Urothelium cell line (cell line): ENCODE data around the gene SNF8.
A peak's percentile ranks its signal among the peaks of the same experiment; 100 is the strongest.
"Not testable (repeated sequence)": the region's sequence is repeated elsewhere in the genome, so short reads cannot be mapped to it uniquely, and the experiment has no call there.

Experiments
- DNase-seq: peaks from one replicate; pipeline ENCODE4 v3.0.0; 2011; ENCODE audit warnings: low spot score, mixed read lengths
- FAIRE-seq: peaks from 2 replicates; lab custom pipeline; 2011; peaks lifted over from hg19 to GRCh38; lab: Jason Lieb, UNC

Gene SNF8

GRCh38 chr17:48944515-48945260 lies at the start of gene SNF8:
SNF8 (minus strand) TSS chr17:48944842; CDS start chr17:48944734, 108 bp downstream.
- DNase-seq (peak; percentile 97), FAIRE-seq (peak; percentile 86)

GRCh38 chr17:48993951-48994350 lies 49.3 kb upstream of the SNF8 start:
- DNase-seq: no peak

GRCh38 chr17:48993305-48993704 lies 48.7 kb upstream of the SNF8 start:
- no peak for FAIRE-seq

More at GRCh38 chr17:48993951-48994350, 49.3 kb upstream of the SNF8 start:
- no peak for FAIRE-seq

GRCh38 chr17:48992444-48992843 lies 47.8 kb upstream of the SNF8 start:
- DNase-seq: no peak
- FAIRE-seq: no peak

More at GRCh38 chr17:48993305-48993704, 48.7 kb upstream of the SNF8 start:
- no peak for DNase-seq

- FAIRE-seq (no peak), DNase-seq (no peak)
Measured at GRCh38 chr17:48990882-48991357, 46.3 kb upstream of the SNF8 start.

GRCh38 chr17:48989100-48989499 lies 44.5 kb upstream of the SNF8 start:
- FAIRE-seq: no peak
- DNase-seq: no peak

- no peak for FAIRE-seq
Measured at GRCh38 chr17:48985436-48986245, 41.0 kb upstream of the SNF8 start.

GRCh38 chr17:48981927-48982539 lies 37.4 kb upstream of the SNF8 start:
- DNase-seq: no peak
- FAIRE-seq: no peak

More at GRCh38 chr17:48985436-48986245, 41.0 kb upstream of the SNF8 start:
- DNase-seq: no peak

- FAIRE-seq (no peak), DNase-seq (no peak)
Measured at GRCh38 chr17:48973806-48974205, 29.2 kb upstream of the SNF8 start.

- DNase-seq (no peak), FAIRE-seq (no peak)
Measured at GRCh38 chr17:48972749-48973097, 28.1 kb upstream of the SNF8 start.

- no peak for FAIRE-seq
Measured at GRCh38 chr17:48970865-48971687, 26.4 kb upstream of the SNF8 start.

GRCh38 chr17:48970224-48970623 lies 25.6 kb upstream of the SNF8 start:
- DNase-seq: no peak
- no peak for FAIRE-seq

More at GRCh38 chr17:48970865-48971687, 26.4 kb upstream of the SNF8 start:
- no peak for DNase-seq

- FAIRE-seq (no peak), DNase-seq (peak; percentile 82)
Measured at GRCh38 chr17:48961516-48962233, 17.0 kb upstream of the SNF8 start.

- DNase-seq (no peak), FAIRE-seq (no peak)
Measured at GRCh38 chr17:48960834-48961515, 16.3 kb upstream of the SNF8 start.

GRCh38 chr17:48954300-48954755 lies 9.7 kb upstream of the SNF8 start:
- no peak for FAIRE-seq
- DNase-seq: no peak

GRCh38 chr17:48952904-48953303 lies 8.3 kb upstream of the SNF8 start:
- DNase-seq: no peak
- no peak for FAIRE-seq

GRCh38 chr17:48951572-48951971 lies 6.9 kb upstream of the SNF8 start:
- no peak for DNase-seq
- no peak for FAIRE-seq

- not testable (repeated sequence) for FAIRE-seq, DNase-seq
Measured at GRCh38 chr17:48945261-48945651, 614 bp upstream of the SNF8 start.

GRCh38 chr17:48933035-48933434 lies 11.6 kb downstream of the SNF8 start:
- no peak for FAIRE-seq
- DNase-seq: no peak
